GM23338 (cell line): ENCODE measurements around the gene GNAI2. TPM values are rescaled to one million over a fixed set of nuclear protein-coding genes. Genes with fewer than 3 reads are reported as not detected.

Experiments used
- ATAC-seq: fragments of 200-7000 bp; cut with Tn5 transposase; 3 replicates; pipeline ENCODE4 v1.9.1; 2020
- DNase-seq: peaks from one replicate; pipeline ENCODE4 v3.0.0-alpha.2; 2015; ENCODE audit warnings: low spot score
- H2AFZ ChIP-seq: fragments of 200-600 bp; sonication (generic); 2 replicates; pipeline ENCODE4 v1.8.0; 2016; ENCODE audit warnings: antibody characterized with exemption, mild to moderate bottlenecking, moderate library complexity
- H3F3A ChIP-seq: fragments of 200-600 bp; sonication (generic); replicated peaks from 2 replicates; pipeline ENCODE4 v1.8.0; 2017; ENCODE audit warnings: antibody characterized with exemption, mixed run types, low read depth
- H3K27ac ChIP-seq: fragments of 200-600 bp; sonication (generic); 2 replicates; pipeline ENCODE4 v1.6.1; 2016; ENCODE audit warnings: low read depth
- H3K27me3 ChIP-seq: fragments of 200-600 bp; sonication (generic); 2 replicates; pipeline ENCODE4 v1.8.0; 2016; ENCODE audit warnings: mild to moderate bottlenecking, mixed run types, moderate library complexity; ENCODE audit not compliant: insufficient read depth
- H3K36me3 ChIP-seq: fragments of 200-600 bp; sonication (generic); 2 replicates; pipeline ENCODE4 v1.8.0; 2016; ENCODE audit warnings: mild to moderate bottlenecking; ENCODE audit not compliant: insufficient read depth
- H3K4me1 ChIP-seq: fragments of 200-600 bp; sonication (generic); 2 replicates; pipeline ENCODE4 v1.8.0; 2016; ENCODE audit warnings: mild to moderate bottlenecking, moderate library complexity; ENCODE audit not compliant: insufficient read depth
- H3K4me2 ChIP-seq: fragments of 200-600 bp; sonication (generic); 2 replicates; pipeline ENCODE4 v1.7.1; 2017; ENCODE audit warnings: mixed run types
- H3K4me3 ChIP-seq: fragments of 200-600 bp; sonication (generic); 2 replicates; pipeline ENCODE4 v1.6.1; 2016; ENCODE audit warnings: mixed run types
- H3K79me2 ChIP-seq: fragments of 200-600 bp; sonication (generic); replicated peaks from 2 replicates; pipeline ENCODE4 v1.8.0; 2017; ENCODE audit warnings: mild to moderate bottlenecking; ENCODE audit not compliant: insufficient read depth
- H3K9me2 ChIP-seq: fragments of 200-600 bp; sonication (generic); 2 replicates; pipeline ENCODE4 v1.8.0; 2017; ENCODE audit not compliant: insufficient read depth
- H4K20me1 ChIP-seq: fragments of 200-600 bp; sonication (generic); replicated peaks from 2 replicates; pipeline ENCODE4 v1.8.0; 2017; ENCODE audit warnings: mild to moderate bottlenecking; ENCODE audit not compliant: insufficient read depth
- H3K27ac Mint-ChIP-seq: 2 replicates; pipeline ENCODE4 v1.8.0; 2020; ENCODE audit warnings: inconsistent platforms, mild to moderate bottlenecking, moderate library complexity, mixed read lengths
- H3K27me3 Mint-ChIP-seq: 3 replicates; pipeline ENCODE4 v1.8.0; 2022; ENCODE audit warnings: low read depth, mild to moderate bottlenecking, moderate library complexity, mixed read lengths, inconsistent platforms; ENCODE audit not compliant: insufficient read depth, poor library complexity
- H3K36me3 Mint-ChIP-seq: 3 replicates; pipeline ENCODE4 v1.8.0; 2021; ENCODE audit warnings: low read depth, mild to moderate bottlenecking, inconsistent platforms, moderate library complexity, mixed read lengths
- H3K4me1 Mint-ChIP-seq: 3 replicates; pipeline ENCODE4 v1.8.0; 2020; ENCODE audit warnings: mild to moderate bottlenecking, inconsistent platforms, mixed read lengths
- H3K4me3 Mint-ChIP-seq: 3 replicates; pipeline ENCODE4 v1.8.0; 2021; ENCODE audit warnings: moderate library complexity, mild to moderate bottlenecking, inconsistent platforms, mixed read lengths
- H3K9me3 Mint-ChIP-seq: 3 replicates; pipeline ENCODE4 v1.8.0; 2020; ENCODE audit warnings: moderate library complexity, mild to moderate bottlenecking, inconsistent platforms, mixed read lengths
- CTCF ChIP-seq, 2 experiments: fragments of 200-600 bp in 1 of 2; sonication (generic) in 1 of 2; conservative IDR thresholded peaks; 2 replicates each; pipeline versions ENCODE4 v1.5.1 to v1.6.1; 2016 to 2017; ENCODE audit warnings: antibody characterized with exemption in 2 of 2, low read depth in 2 of 2, mild to moderate bottlenecking in 2 of 2, moderate library complexity in 1 of 2
- ETS1 ChIP-seq: IDR thresholded peaks from 2 replicates; pipeline ENCODE4 v1.6.1; 2016; ENCODE audit warnings: antibody characterized with exemption
- EZH2 ChIP-seq: fragments of 200-600 bp; sonication (generic); IDR thresholded peaks from one replicate; pipeline ENCODE4 v1.8.0; 2017; ENCODE audit warnings: antibody characterized with exemption, mild to moderate bottlenecking, low read depth; ENCODE audit not compliant: unreplicated experiment
- NANOG ChIP-seq: IDR thresholded peaks from 2 replicates; pipeline ENCODE4 v1.6.1; 2016; ENCODE audit warnings: antibody characterized with exemption, borderline replicate concordance
- POLR2AphosphoS5 ChIP-seq: IDR thresholded peaks from 2 replicates; pipeline ENCODE4 v1.6.1; 2016; ENCODE audit warnings: antibody characterized with exemption, low read depth
- REST ChIP-seq: IDR thresholded peaks from one replicate; pipeline ENCODE4 v1.6.1; 2018; ENCODE audit warnings: antibody characterized with exemption; ENCODE audit not compliant: unreplicated experiment
- ZNF114 ChIP-seq: fragments of 250-450 bp; sonication (Bioruptor Pico); IDR thresholded peaks from 2 replicates; pipeline ENCODE4 v1.5.0; 2020; ENCODE audit warnings: mild to moderate bottlenecking, moderate library complexity
- ZNF331 ChIP-seq: fragments of 250-450 bp; sonication (Bioruptor Pico); IDR thresholded peaks from 2 replicates; pipeline ENCODE4 v1.5.0; 2020; ENCODE audit warnings: low read depth, mild to moderate bottlenecking, moderate library complexity
- polyA plus RNA-seq: library from polyadenylated mRNA; unstranded; fragments of >200 nt; fragmentation: Nextera tagmentation; extraction: Ambion mirVana; gene quantifications from 2 replicates; pipeline ENCODE4 v1.2.1, GENCODE V29; 2016
- total RNA-seq: library from RNA; depleted of rRNA; stranded (reverse); fragments of >200 nt; shearing (Covaris generic); gene quantifications from 2 replicates; pipeline ENCODE4 v1.2.3, GENCODE V29; 2014

The GNAI2 gene
- total and polyA plus RNA-seq, 2 experiments from 2014 or later = 138 to 153 TPM

- no peak overlapping the region for H3K27ac Mint-ChIP-seq
- Histone ChIP-seq H3K36me3 (no peaks in the 10 kb centered on the region), H2AFZ (no peak overlapping the region), H3K79me2 (no peaks in the 10 kb centered on the region), H4K20me1 (no peaks in the 10 kb centered on the region), H3K9me2 (no peaks in the 10 kb centered on the region), H3K4me1 (no peaks in the 10 kb centered on the region), H3K27ac (no peak overlapping the region), H3K27me3 (peaks cover 3% of the 10 kb centered on the region; the same call in 1 of the 2 replicates), H3K4me3 (no peak overlapping the region), H3K4me2 (no peak overlapping the region), H3F3A (0 out of 2 replicates have a peak, but pooled peaks cover 2% of the 10 kb centered on the region)
- H3K4me3 Mint-ChIP-seq = no peak overlapping the region
- DNase-seq (no peak), ATAC-seq (no peak)
- H3K9me3 Mint-ChIP-seq = no peaks in the 10 kb centered on the region
- TF ChIP-seq ETS1 = no peak
- peaks cover 8% of the 10 kb centered on the region for H3K27me3 Mint-ChIP-seq
- no peaks in the 10 kb centered on the region for H3K36me3 Mint-ChIP-seq
- H3K4me1 Mint-ChIP-seq = peaks cover 14% of the 10 kb centered on the region
Measured at GRCh38 chr3:50211930-50212329, 24.1 kb upstream of the GNAI2 start.

GRCh38 chr3:50212502-50212901 is 23.5 kb upstream of the GNAI2 start:
- Mint-ChIP-seq H3K9me3 (no peaks in the 10 kb centered on the region), H3K27ac (no peak overlapping the region)
- peak; percentile 73 for ATAC-seq

GRCh38 chr3:50212971-50213370 is 23.0 kb upstream of the GNAI2 start:
- no peaks in the 10 kb centered on the region for H3K36me3 ChIP-seq
- no peaks in the 10 kb centered on the region for H3K36me3 Mint-ChIP-seq
- H3K27me3 ChIP-seq = no peaks in the 10 kb centered on the region
- no peak overlapping the region for H3K4me3 Mint-ChIP-seq
- H3K27me3 Mint-ChIP-seq = peaks cover 12% of the 10 kb centered on the region
- peaks cover 14% of the 10 kb centered on the region for H3K4me1 Mint-ChIP-seq
- no peak overlapping the region for H3K27ac Mint-ChIP-seq
- H2AFZ ChIP-seq = no peak overlapping the region
- no peak overlapping the region for H3K4me2 ChIP-seq
- no peaks in the 10 kb centered on the region for H3K79me2 ChIP-seq
- H3F3A ChIP-seq = 0 out of 2 replicates have a peak, but pooled peaks cover 2% of the 10 kb centered on the region
- H4K20me1 ChIP-seq = no peaks in the 10 kb centered on the region
- no peaks in the 10 kb centered on the region for H3K9me2 ChIP-seq
- H3K4me1 ChIP-seq = no peaks in the 10 kb centered on the region
- ATAC-seq (no peak), DNase-seq (no peak)
- H3K4me3 ChIP-seq = no peak overlapping the region
- no peak overlapping the region for H3K27ac ChIP-seq
- H3K9me3 Mint-ChIP-seq = no peaks in the 10 kb centered on the region
- no peak for TF ChIP-seq NANOG
- TF ChIP-seq ZNF331 = no peak
- TF ChIP-seq REST = no peak
- TF ChIP-seq POLR2AphosphoS5 = no peak
- no peak for TF ChIP-seq EZH2
- no peak for TF ChIP-seq ETS1

More at GRCh38 chr3:50212502-50212901, 23.5 kb upstream of the GNAI2 start:
- Histone ChIP-seq H3K79me2 (no peaks in the 10 kb centered on the region), H2AFZ (no peak overlapping the region), H3K4me1 (no peaks in the 10 kb centered on the region), H3K27me3 (no peaks in the 10 kb centered on the region), H3K4me3 (no peak overlapping the region), H3K9me2 (no peaks in the 10 kb centered on the region), H3K36me3 (no peaks in the 10 kb centered on the region), H4K20me1 (no peaks in the 10 kb centered on the region), H3K4me2 (no peak overlapping the region), H3F3A (0 out of 2 replicates have a peak, but pooled peaks cover 2% of the 10 kb centered on the region), H3K27ac (no peak overlapping the region)
- Mint-ChIP-seq H3K4me1 (peaks cover 14% of the 10 kb centered on the region), H3K4me3 (no peak overlapping the region), H3K36me3 (no peaks in the 10 kb centered on the region), H3K27me3 (peaks cover 7% of the 10 kb centered on the region)
- TF ChIP-seq ZNF114 (CRISPR knock-in tag) (no peak), CTCF (conservative IDR thresholded peaks at IDR 0.05; ENCODE audit: low read depth in 2 of 2) (peak; percentile 21 to 29; a peak in 1 of 4 replicates)
- DNase-seq = peak; percentile 48
